ENCODE data around the gene TDRD6. TPM values are rescaled to one million over a fixed set of nuclear protein-coding genes. Genes with fewer than 3 reads are reported as not detected.

The TDRD6 gene
- total RNA-seq, 2 experiments from 2014 or later = not detected

DNA sequence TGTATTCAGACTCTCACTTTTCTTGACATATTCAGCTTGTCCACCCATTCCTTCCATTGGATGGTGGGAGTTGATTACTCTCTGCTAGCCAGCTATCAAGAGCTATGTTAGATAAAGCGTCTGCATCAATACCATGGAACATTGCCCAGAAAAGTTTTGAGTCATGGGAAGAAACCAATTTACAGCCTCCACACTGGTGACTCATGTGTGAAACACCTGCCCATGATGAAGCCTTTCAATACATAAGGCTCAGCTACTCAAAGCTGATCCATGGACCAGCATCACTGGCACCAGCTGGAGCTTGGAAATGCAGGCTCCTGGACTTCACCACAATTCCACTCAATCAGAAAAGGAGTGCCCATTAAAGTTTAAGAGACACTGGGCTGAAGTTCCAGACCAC is 31.4 kb downstream of the TDRD6 start:
- H3K27ac Mint-ChIP-seq = no peak overlapping the region
- ATAC-seq (no peak), DNase-seq (no peak)
- no peaks in the 10 kb centered on the region for H3K9me3 Mint-ChIP-seq
- TF ChIP-seq, protein P1, sequence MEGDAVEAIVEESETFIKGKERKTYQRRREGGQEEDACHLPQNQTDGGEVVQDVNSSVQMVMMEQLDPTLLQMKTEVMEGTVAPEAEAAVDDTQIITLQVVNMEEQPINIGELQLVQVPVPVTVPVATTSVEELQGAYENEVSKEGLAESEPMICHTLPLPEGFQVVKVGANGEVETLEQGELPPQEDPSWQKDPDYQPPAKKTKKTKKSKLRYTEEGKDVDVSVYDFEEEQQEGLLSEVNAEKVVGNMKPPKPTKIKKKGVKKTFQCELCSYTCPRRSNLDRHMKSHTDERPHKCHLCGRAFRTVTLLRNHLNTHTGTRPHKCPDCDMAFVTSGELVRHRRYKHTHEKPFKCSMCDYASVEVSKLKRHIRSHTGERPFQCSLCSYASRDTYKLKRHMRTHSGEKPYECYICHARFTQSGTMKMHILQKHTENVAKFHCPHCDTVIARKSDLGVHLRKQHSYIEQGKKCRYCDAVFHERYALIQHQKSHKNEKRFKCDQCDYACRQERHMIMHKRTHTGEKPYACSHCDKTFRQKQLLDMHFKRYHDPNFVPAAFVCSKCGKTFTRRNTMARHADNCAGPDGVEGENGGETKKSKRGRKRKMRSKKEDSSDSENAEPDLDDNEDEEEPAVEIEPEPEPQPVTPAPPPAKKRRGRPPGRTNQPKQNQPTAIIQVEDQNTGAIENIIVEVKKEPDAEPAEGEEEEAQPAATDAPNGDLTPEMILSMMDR (IDR thresholded peaks at IDR 0.05) = no peak
- POLR2A ChIA-PET = no interaction called here
- H3K4me1 Mint-ChIP-seq (ENCODE audit: low read depth) = no peaks in the 10 kb centered on the region
- intact Hi-C loops (cut with micrococcal nuclease) = no loop called here
- H3K27me3 Mint-ChIP-seq = peaks cover 24% of the 10 kb centered on the region
- CTCF ChIA-PET = interaction anchor here (1.3 kb wide), 1 partner anchor 10 kb away, joined by 3 read pairs; no protein-coding TSS in a partner anchor
- H3K36me3 Mint-ChIP-seq (ENCODE audit: low read depth) = no peaks in the 10 kb centered on the region
- H3K4me3 Mint-ChIP-seq = no peak overlapping the region

DNA sequence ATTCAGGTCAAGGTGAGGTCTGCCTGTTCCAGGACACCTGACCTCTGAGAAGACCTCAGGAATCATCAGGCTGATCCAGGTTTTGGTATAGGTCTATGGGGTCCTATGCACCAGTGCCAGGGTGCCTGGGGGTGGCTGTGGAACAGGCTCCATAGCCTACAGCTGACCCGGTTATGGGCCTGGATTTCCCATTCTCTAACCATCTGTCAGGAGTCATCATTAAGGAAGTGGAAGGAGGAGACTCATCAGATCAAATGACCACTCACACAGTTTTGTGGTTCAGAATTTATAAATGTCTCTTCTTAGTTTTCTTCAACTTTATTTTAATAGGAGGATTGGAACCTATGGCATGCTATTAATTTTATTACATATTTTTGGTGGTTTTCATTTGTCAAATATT is 32.7 kb downstream of the TDRD6 start:
- no peak for DNase-seq
- ChIA-PET POLR2A (no interaction called here), CTCF (no interaction called here)
- intact Hi-C loops (cut with micrococcal nuclease) = no loop called here
- Mint-ChIP-seq H3K4me3 (no peak overlapping the region), H3K27me3 (peaks cover 25% of the 10 kb centered on the region), H3K4me1 (ENCODE audit: low read depth) (no peaks in the 10 kb centered on the region), H3K9me3 (no peaks in the 10 kb centered on the region), H3K27ac (no peak overlapping the region), H3K36me3 (ENCODE audit: low read depth) (no peaks in the 10 kb centered on the region)
- TF ChIP-seq, protein P1 (IDR thresholded peaks at IDR 0.05) = no peak
- no peak for ATAC-seq

DNA sequence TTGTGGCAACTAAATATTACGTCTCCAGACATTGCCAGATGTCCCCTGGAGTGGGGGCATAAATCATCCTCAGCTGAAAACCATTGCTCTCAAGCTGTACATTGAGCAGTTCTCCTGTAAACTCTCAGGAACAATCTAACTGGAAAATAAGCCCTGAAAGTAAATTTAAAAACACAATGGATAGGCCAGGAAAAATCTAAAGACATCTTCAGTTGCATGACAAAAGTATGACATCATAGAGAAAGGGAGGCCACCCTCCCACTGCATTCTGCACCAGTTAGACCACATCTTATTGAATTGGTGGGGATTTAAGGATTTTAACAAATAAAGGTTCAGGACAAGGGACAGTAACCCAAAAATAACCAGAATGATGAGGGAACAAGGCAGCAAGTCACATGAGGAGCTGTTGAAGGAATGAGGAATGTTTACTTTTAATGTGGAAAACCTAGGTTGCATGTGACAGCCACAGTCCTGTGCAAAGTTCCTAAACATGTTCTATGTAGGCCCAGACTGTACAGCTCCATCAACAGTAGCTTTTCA is 42.2 kb downstream of the TDRD6 start:
- peaks cover 41% of the 10 kb centered on the region for H3K27me3 Mint-ChIP-seq
- ATAC-seq = no peak
- H3K9me3 Mint-ChIP-seq = no peaks in the 10 kb centered on the region
- no peaks in the 10 kb centered on the region for H3K36me3 Mint-ChIP-seq (ENCODE audit: low read depth)
- CTCF ChIA-PET = no interaction called here
- no peak overlapping the region for H3K27ac Mint-ChIP-seq
- H3K4me3 Mint-ChIP-seq = no peak overlapping the region
- POLR2A ChIA-PET = no interaction called here
- DNase-seq = no peak
- TF ChIP-seq, protein P1 (IDR thresholded peaks at IDR 0.05) = no peak
- no peaks in the 10 kb centered on the region for H3K4me1 Mint-ChIP-seq (ENCODE audit: low read depth)
- intact Hi-C loops (cut with micrococcal nuclease) = no loop called here

DNA sequence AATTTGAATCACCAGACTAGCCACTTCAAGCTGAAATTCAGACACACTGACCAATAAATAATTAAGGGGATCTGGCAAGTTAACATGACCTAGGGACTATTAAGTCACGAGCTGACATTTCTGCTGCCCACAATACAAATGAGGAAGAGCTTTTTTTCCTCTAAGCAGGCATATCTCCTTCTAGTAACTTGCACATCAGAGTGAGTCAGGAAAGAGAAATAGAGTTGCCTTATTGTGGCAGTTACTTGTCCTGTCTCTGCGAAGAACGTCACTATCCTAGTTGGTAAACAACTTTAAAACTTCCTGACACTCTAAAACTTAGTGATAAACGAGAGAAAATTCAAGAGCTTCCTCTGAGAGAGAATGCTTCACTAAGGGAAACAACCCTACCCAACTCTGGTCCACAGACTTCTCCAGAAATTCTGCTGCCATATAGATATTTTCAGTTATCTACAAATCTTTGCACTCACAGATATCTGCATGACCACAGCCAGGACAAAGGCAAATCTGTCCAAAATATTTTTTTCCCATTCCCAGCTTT is 43.3 kb downstream of the TDRD6 start:
- Mint-ChIP-seq H3K4me1 (ENCODE audit: low read depth) (no peaks in the 10 kb centered on the region), H3K4me3 (no peak overlapping the region), H3K27me3 (peaks cover 44% of the 10 kb centered on the region), H3K36me3 (ENCODE audit: low read depth) (no peaks in the 10 kb centered on the region), H3K9me3 (no peaks in the 10 kb centered on the region), H3K27ac (no peak overlapping the region)
- POLR2A ChIA-PET = no interaction called here
- no peak for ATAC-seq
- CTCF ChIA-PET = no interaction called here
- intact Hi-C loops (cut with micrococcal nuclease) = no loop called here
- DNase-seq = no peak
- TF ChIP-seq, protein P1 (IDR thresholded peaks at IDR 0.05) = no peak

DNA sequence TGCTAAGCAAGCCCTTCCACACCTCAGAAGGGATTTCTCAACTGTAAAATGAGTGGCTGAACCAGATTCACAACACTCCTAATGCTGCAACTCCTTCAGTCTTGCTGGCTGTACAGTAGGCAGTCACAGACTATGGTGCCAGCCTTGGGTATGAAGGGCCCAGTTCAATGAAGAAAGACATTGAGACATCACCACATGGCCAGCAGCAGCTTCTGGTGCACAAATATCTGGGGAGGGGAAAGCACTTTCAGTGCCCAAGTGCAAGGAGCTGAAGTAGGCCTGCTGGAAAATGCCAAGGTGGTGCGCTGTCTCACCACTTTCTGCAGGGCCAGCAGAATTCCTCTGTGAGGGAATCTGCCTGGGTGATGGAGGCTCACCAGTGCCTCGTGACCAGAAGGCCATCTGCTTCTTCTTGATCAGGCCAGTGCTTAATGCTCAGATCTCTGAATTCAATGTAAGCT is 45.7 kb downstream of the TDRD6 start:
- DNase-seq (no peak), ATAC-seq (no peak)
- no peaks in the 10 kb centered on the region for H3K9me3 Mint-ChIP-seq
- ChIA-PET POLR2A (no interaction called here), CTCF (no interaction called here)
- TF ChIP-seq, protein P1 (IDR thresholded peaks at IDR 0.05) = no peak
- no peaks in the 10 kb centered on the region for H3K4me1 Mint-ChIP-seq (ENCODE audit: low read depth)
- H3K4me3 Mint-ChIP-seq = no peak overlapping the region
- intact Hi-C loops (cut with micrococcal nuclease) = no loop called here
- H3K27ac Mint-ChIP-seq = no peak overlapping the region
- no peaks in the 10 kb centered on the region for H3K36me3 Mint-ChIP-seq (ENCODE audit: low read depth)
- peaks cover 56% of the 10 kb centered on the region for H3K27me3 Mint-ChIP-seq
